ENCODE results near the gene ASB2. TPM values are rescaled to one million over a fixed set of nuclear protein-coding genes. Genes with fewer than 3 reads are reported as not detected.
A peak's percentile ranks its signal among the peaks of the same experiment; 100 is the strongest.

The ASB2 gene
- total and polyA plus RNA-seq, 5 donors = 112 to 141 (median 120) TPM

- intact Hi-C loops (cut with DNase I) = no loop called here
- peaks cover 14% of the 10 kb centered on the region for H3K4me1 ChIP-seq (ENCODE audit: control insufficient read depth, insufficient read depth, low read length)
- ATAC-seq (no peak), DNase-seq (peak in 1 of 3 donors; percentile 10)
- H3K27ac ChIP-seq (ENCODE audit: low read length) = no peak overlapping the region
- WGBS = 63% methylated on average over 4 of the region's 4 CpGs
- no peaks in the 10 kb centered on the region for H3K27me3 ChIP-seq (ENCODE audit: control insufficient read depth, insufficient read depth)
- H3K9me3 ChIP-seq (ENCODE audit: control insufficient read depth, low read length) = no peaks in the 10 kb centered on the region
- no peak overlapping the region for H3K4me3 ChIP-seq (ENCODE audit: low read length)
These were observed 2.4 kb upstream of the ASB2 start for GRCh38 chr14:93978735-93979134.

DNA sequence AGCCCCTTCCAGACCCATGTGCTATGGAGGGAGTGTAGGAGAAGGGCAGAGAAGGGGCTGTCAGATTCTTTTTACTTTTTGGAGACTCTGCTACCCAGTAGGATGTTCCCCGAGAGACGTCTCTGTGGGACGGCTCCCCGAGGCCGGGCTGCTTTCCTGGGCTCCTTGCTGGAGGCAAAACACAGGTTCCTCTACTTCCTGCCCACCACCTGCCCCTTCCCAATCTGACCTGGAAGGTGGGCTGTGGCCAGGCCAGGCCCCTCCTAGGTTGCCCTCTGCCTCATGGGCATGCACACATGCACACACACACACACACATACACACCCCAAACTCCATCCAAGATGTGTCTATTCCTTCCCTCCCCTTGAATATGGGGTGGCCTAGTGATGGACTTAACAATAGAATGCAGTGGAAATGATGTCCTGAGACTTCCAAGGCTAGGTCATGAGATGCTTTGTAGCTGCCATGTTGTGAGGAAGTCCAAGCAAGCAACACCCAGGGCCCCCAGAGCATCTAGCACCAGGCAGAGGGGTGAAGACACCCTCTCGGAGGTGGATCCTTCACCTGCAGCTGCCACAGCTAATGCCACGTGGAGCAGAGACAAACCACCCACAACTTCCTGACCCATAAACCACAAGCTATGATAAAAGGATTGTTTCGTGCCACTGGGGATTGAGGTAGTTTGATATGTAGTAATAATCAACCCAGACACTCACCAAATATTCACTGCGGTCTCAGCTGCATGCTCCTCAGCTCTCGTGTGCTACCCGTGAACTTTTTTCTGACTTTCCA is 1.6 kb upstream of the ASB2 start:
- WGBS = 86% methylated on average over 11 of the region's 11 CpGs
- Histone ChIP-seq H3K9me3 (ENCODE audit: control insufficient read depth, low read length) (no peaks in the 10 kb centered on the region), H3K27ac (ENCODE audit: low read length) (peak overlapping the region; percentile 8), H3K4me1 (ENCODE audit: control insufficient read depth, insufficient read depth, low read length) (peaks cover 14% of the 10 kb centered on the region), H3K27me3 (ENCODE audit: control insufficient read depth, insufficient read depth) (no peaks in the 10 kb centered on the region), H3K4me3 (ENCODE audit: low read length) (no peak overlapping the region)
- intact Hi-C loops (cut with DNase I) = no loop called here
- ATAC-seq (no peak), DNase-seq (peak in 1 of 3 donors; percentile 19)

GRCh38 chr14:93977171-93977570 is 801 bp upstream of the ASB2 start:
- DNase-seq = peak in 1 of 3 donors; percentile 12
- Histone ChIP-seq H3K27me3 (ENCODE audit: control insufficient read depth, insufficient read depth) (no peaks in the 10 kb centered on the region), H3K4me3 (ENCODE audit: low read length) (no peak overlapping the region), H3K4me1 (ENCODE audit: control insufficient read depth, insufficient read depth, low read length) (peaks cover 10% of the 10 kb centered on the region), H3K27ac (ENCODE audit: low read length) (peak overlapping the region; percentile 67), H3K9me3 (ENCODE audit: control insufficient read depth, low read length) (no peaks in the 10 kb centered on the region)
- intact Hi-C loops (cut with DNase I) = no loop called here
- WGBS = 67% methylated on average over 5 of the region's 5 CpGs
- no peak for ATAC-seq

GRCh38 chr14:93975791-93976476 is 436 bp downstream of the ASB2 start:
- peaks cover 5% of the 10 kb centered on the region for H3K4me1 ChIP-seq (ENCODE audit: control insufficient read depth, insufficient read depth, low read length)
- 39% methylated on average over 9 of the region's 9 CpGs for WGBS
- ATAC-seq (peak; percentile 23 to 34), DNase-seq (peak in 1 of 3 donors; percentile 17)
- H3K9me3 ChIP-seq (ENCODE audit: control insufficient read depth, low read length) = no peaks in the 10 kb centered on the region
- peak overlapping the region; percentile 67 for H3K27ac ChIP-seq (ENCODE audit: low read length)
- intact Hi-C loops (cut with DNase I) = no loop called here
- no peaks in the 10 kb centered on the region for H3K27me3 ChIP-seq (ENCODE audit: control insufficient read depth, insufficient read depth)
- H3K4me3 ChIP-seq (ENCODE audit: low read length) = peak overlapping the region; percentile 36

DNA sequence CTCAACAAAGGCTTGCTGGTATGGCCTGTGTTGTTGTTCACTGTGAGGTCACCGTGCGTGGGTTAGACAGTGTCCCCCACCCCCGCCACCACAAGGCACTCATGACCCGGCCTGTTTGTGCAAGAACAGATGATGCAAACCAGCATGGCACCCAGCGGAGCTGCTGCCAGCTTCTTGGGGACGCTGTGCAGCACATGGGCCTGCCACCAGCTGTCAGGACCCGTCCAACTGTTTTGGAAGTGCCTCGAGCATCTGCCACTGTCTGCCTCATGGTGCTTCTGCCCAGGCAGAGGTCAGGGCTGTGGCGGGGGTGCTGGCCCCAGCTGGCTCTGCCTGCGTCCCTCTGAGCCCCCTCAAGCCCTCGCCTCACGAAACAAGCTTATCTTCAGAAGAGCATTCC is 1.5 kb downstream of the ASB2 start:
- 62% methylated on average over 12 of the region's 12 CpGs for WGBS
- DNase-seq = peak in 1 of 3 donors; percentile 70

DNA sequence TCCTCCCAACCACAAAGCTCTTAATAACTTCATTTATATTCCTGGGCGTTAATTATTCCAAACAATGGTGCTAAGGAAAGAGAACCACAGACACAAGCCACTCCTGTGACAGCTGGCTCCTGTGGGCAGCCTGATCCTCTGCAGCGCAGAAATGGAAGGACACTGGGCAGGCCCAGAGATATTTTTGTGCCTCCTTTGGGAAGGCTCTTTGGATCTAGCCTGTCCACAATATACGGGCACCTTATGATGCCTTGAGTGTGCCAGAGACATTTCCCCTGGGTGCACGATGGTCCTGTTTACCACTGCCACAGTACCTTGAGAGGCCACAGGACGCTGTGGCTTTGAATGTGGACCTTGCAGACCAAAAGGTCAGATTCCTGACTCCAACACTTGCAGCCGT is 2.1 kb downstream of the ASB2 start:
- peak overlapping the region; percentile 37 for H3K4me3 ChIP-seq (ENCODE audit: low read length)
- intact Hi-C loops (cut with DNase I) = no loop called here
- no peaks in the 10 kb centered on the region for H3K27me3 ChIP-seq (ENCODE audit: control insufficient read depth, insufficient read depth)
- no peaks in the 10 kb centered on the region for H3K9me3 ChIP-seq (ENCODE audit: control insufficient read depth, low read length)
- H3K27ac ChIP-seq (ENCODE audit: low read length) = peak overlapping the region; percentile 67
- peaks cover 3% of the 10 kb centered on the region for H3K4me1 ChIP-seq (ENCODE audit: control insufficient read depth, insufficient read depth, low read length)
- ATAC-seq = peak in 1 of 2 donors; percentile 5
- no peak for DNase-seq
- 64% methylated on average over 6 of the region's 6 CpGs for WGBS

More for the DNA sequence above, 1.5 kb downstream of the ASB2 start:
- Histone ChIP-seq H3K4me1 (ENCODE audit: control insufficient read depth, insufficient read depth, low read length) (peaks cover 2% of the 10 kb centered on the region), H3K27me3 (ENCODE audit: control insufficient read depth, insufficient read depth) (no peaks in the 10 kb centered on the region), H3K27ac (ENCODE audit: low read length) (peak overlapping the region; percentile 67), H3K9me3 (ENCODE audit: control insufficient read depth, low read length) (no peaks in the 10 kb centered on the region), H3K4me3 (ENCODE audit: low read length) (peak overlapping the region; percentile 36)
- ATAC-seq = peak; percentile 10 to 36
- intact Hi-C loops (cut with DNase I) = no loop called here

- ATAC-seq = peak; percentile 9 to 22
These were observed 2.8 kb downstream of the ASB2 start for GRCh38 chr14:93973607-93974006.

GRCh38 chr14:93972618-93973205 is 3.7 kb downstream of the ASB2 start:
- intact Hi-C loops (cut with DNase I) = no loop called here
- no peaks in the 10 kb centered on the region for H3K9me3 ChIP-seq (ENCODE audit: control insufficient read depth, low read length)
- peak overlapping the region; percentile 30 for H3K27ac ChIP-seq (ENCODE audit: low read length)
- no peak for ATAC-seq
- peaks cover 5% of the 10 kb centered on the region for H3K4me1 ChIP-seq (ENCODE audit: control insufficient read depth, insufficient read depth, low read length)
- no peak overlapping the region for H3K4me3 ChIP-seq (ENCODE audit: low read length)
- DNase-seq = no peak
- WGBS = 77% methylated on average over 6 of the region's 6 CpGs
- H3K27me3 ChIP-seq (ENCODE audit: control insufficient read depth, insufficient read depth) = no peaks in the 10 kb centered on the region

More at GRCh38 chr14:93973607-93974006, 2.8 kb downstream of the ASB2 start:
- WGBS = 55% methylated on average over 6 of the region's 6 CpGs
- no peaks in the 10 kb centered on the region for H3K27me3 ChIP-seq (ENCODE audit: control insufficient read depth, insufficient read depth)
- peaks cover 5% of the 10 kb centered on the region for H3K4me1 ChIP-seq (ENCODE audit: control insufficient read depth, insufficient read depth, low read length)
- no peaks in the 10 kb centered on the region for H3K9me3 ChIP-seq (ENCODE audit: control insufficient read depth, low read length)
- peak overlapping the region; percentile 53 for H3K27ac ChIP-seq (ENCODE audit: low read length)
- H3K4me3 ChIP-seq (ENCODE audit: low read length) = peak overlapping the region; percentile 37
- no peak for DNase-seq
- intact Hi-C loops (cut with DNase I) = no loop called here

DNA sequence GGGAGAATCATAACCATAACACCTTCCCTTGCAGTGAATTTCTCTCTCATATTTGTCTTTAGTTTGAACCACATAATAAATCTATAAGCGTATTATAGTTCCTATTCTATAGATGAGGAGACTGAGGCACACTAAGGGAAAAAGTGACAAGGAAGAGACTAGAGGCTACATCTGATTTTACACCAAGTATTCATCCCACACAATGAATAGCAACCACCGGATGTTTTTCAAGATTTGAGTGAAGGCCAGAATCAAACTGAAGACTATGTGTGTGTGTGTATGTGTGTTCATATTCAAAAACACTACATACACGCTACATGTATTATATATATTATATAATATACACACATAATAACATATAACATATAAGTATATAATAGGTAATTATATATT is 4.7 kb downstream of the ASB2 start:
- intact Hi-C loops (cut with DNase I) = no loop called here
- WGBS = 69% methylated on average over 3 of the region's 3 CpGs
- no peak for ATAC-seq
- Histone ChIP-seq H3K4me3 (ENCODE audit: low read length) (no peak overlapping the region), H3K27me3 (ENCODE audit: control insufficient read depth, insufficient read depth) (no peaks in the 10 kb centered on the region), H3K4me1 (ENCODE audit: control insufficient read depth, insufficient read depth, low read length) (peaks cover 3% of the 10 kb centered on the region), H3K9me3 (ENCODE audit: control insufficient read depth, low read length) (no peaks in the 10 kb centered on the region), H3K27ac (ENCODE audit: low read length) (no peak overlapping the region)
- DNase-seq = no peak

GRCh38 chr14:93970965-93971634 is 5.3 kb downstream of the ASB2 start:
- intact Hi-C loops (cut with DNase I) = no loop called here
- DNase-seq = no peak
- WGBS = 42% methylated on average over 15 of the region's 15 CpGs
- Histone ChIP-seq H3K4me1 (ENCODE audit: control insufficient read depth, insufficient read depth, low read length) (peaks cover 3% of the 10 kb centered on the region), H3K4me3 (ENCODE audit: low read length) (peak overlapping the region; percentile 26), H3K9me3 (ENCODE audit: control insufficient read depth, low read length) (no peaks in the 10 kb centered on the region), H3K27ac (ENCODE audit: low read length) (peak overlapping the region; percentile 5), H3K27me3 (ENCODE audit: control insufficient read depth, insufficient read depth) (no peaks in the 10 kb centered on the region)
- ATAC-seq = no peak
